Measurements from ENCODE around the gene SLC28A3. TPM values are rescaled to one million over a fixed set of nuclear protein-coding genes. Genes with fewer than 3 reads are reported as not detected.

Gene SLC28A3
- total RNA-seq, 1 experiment from 2014 or later: not detected

GRCh38 chr9:84374516-84374915 is 34.0 kb upstream of the SLC28A3 start:
- ATAC-seq: no peak
- no peak for DNase-seq (ENCODE audit: low read depth, low spot score)
- intact Hi-C loops (cut with micrococcal nuclease; ENCODE audit: unreplicated experiment): no loop called here
- BruUV-seq (replicated peaks): no TSS peak
- no peak overlapping the region for H3K27ac ChIP-seq (ENCODE audit: low read length)
- no peaks in the 10 kb centered on the region for H3K4me1 ChIP-seq (ENCODE audit: control insufficient read depth, insufficient read depth, low read length)
- H3K9me3 ChIP-seq (ENCODE audit: control insufficient read depth, insufficient read depth, low read depth, low read length): no peaks in the 10 kb centered on the region
- no peak for TF ChIP-seq POLR2AphosphoS5 (IDR thresholded peaks at IDR 0.05; ENCODE audit: low read depth, low read length)
- TF ChIP-seq TCF7L2 (IDR thresholded peaks at IDR 0.05; ENCODE audit: low read depth, low read length): no peak
- TF ChIP-seq SIN3A (IDR thresholded peaks at IDR 0.05; ENCODE audit: borderline replicate concordance, insufficient read depth, low read depth, low read length): no peak
- TF ChIP-seq REST (IDR thresholded peaks at IDR 0.05; ENCODE audit: insufficient read depth in 1 of 2, low read depth in 2 of 2, low read length in 1 of 2): no peak
- no peak for TF ChIP-seq CTCF (IDR thresholded peaks at IDR 0.05)
- no peak overlapping the region for H3K4me3 ChIP-seq (ENCODE audit: low read depth in 2 of 2, low read length in 2 of 2)
- no peaks in the 10 kb centered on the region for H3K27me3 ChIP-seq (ENCODE audit: control insufficient read depth, insufficient read depth, low read length)
- POLR2A ChIA-PET: no interaction called here
- no peaks in the 10 kb centered on the region for H3K36me3 ChIP-seq (ENCODE audit: control insufficient read depth, insufficient read depth, low read length)
- CTCF ChIA-PET: no interaction called here
- in situ Hi-C loops (cut with HindIII; ENCODE audit: low pct_unique_long_range_greater_than_20kb, low sequenced_read_pairs): no loop called here

GRCh38 chr9:84374013-84374412 is 33.5 kb upstream of the SLC28A3 start:
- POLR2A ChIA-PET: no interaction called here
- intact Hi-C loops (cut with micrococcal nuclease; ENCODE audit: unreplicated experiment) (no loop called here), in situ Hi-C loops (cut with HindIII; ENCODE audit: low pct_unique_long_range_greater_than_20kb, low sequenced_read_pairs) (no loop called here)
- DNase-seq (ENCODE audit: low read depth, low spot score) (no peak), ATAC-seq (no peak)
- no peaks in the 10 kb centered on the region for H3K4me1 ChIP-seq (ENCODE audit: control insufficient read depth, insufficient read depth, low read length)
- no peaks in the 10 kb centered on the region for H3K9me3 ChIP-seq (ENCODE audit: control insufficient read depth, insufficient read depth, low read depth, low read length)
- no peaks in the 10 kb centered on the region for H3K36me3 ChIP-seq (ENCODE audit: control insufficient read depth, insufficient read depth, low read length)
- no TSS peak for BruUV-seq (replicated peaks)
- no peak overlapping the region for H3K27ac ChIP-seq (ENCODE audit: low read length)
- TF ChIP-seq POLR2AphosphoS5 (IDR thresholded peaks at IDR 0.05; ENCODE audit: low read depth, low read length) (no peak), SIN3A (IDR thresholded peaks at IDR 0.05; ENCODE audit: borderline replicate concordance, insufficient read depth, low read depth, low read length) (no peak), CTCF (IDR thresholded peaks at IDR 0.05) (no peak), REST (IDR thresholded peaks at IDR 0.05; ENCODE audit: insufficient read depth in 1 of 2, low read depth in 2 of 2, low read length in 1 of 2) (no peak)
- H3K27me3 ChIP-seq (ENCODE audit: control insufficient read depth, insufficient read depth, low read length): no peaks in the 10 kb centered on the region
- H3K4me3 ChIP-seq (ENCODE audit: low read depth in 2 of 2, low read length in 2 of 2): no peak overlapping the region
- CTCF ChIA-PET: no interaction called here
